Measurements from ENCODE around the gene PRKG2.
"Not testable (repeated sequence)": the region's sequence is repeated elsewhere in the genome, so short reads cannot be mapped to it uniquely, and the experiment has no call there.

Gene PRKG2

DNA sequence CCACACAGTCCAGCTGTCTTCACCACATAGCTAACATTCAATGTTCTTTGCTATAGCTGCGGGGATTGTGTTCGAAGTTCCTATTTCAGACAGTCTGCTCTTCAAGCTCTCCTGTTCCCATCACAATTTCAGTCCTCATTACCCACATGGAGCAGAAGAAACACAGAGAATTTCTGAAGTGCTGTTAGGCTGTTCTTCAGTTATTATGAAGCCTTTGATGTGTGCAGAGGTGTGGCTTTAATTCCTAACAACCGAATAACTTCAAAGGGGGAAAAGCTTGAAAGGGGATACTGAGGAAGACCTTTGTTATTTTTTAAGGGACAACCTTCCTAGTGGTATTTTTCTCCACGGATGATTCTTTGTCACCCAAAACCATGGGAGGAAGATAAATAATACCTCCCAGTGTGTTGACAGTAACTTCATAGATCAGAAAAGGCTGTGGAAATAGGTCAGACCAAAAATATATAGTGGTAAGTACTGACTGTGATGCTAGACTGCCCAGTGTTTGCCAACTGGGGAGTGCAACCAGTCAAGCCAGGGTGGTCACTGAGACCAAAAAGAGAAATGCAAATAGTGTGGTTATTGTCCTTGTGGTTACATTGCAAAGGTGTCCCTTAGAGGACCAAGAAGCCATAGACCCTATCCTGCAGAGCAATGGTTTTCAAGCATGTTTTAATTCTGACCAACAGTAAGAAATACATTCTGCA lies 52.1 kb downstream of the PRKG2 start:
- Mint-ChIP-seq H3K4me1 (ENCODE audit: low read depth) (no peaks in the 10 kb centered on the region), H3K27me3 (no peaks in the 10 kb centered on the region), H3K9me3 (no peaks in the 10 kb centered on the region), H3K36me3 (ENCODE audit: low read depth) (no peaks in the 10 kb centered on the region), H3K4me3 (no peak overlapping the region), H3K27ac (no peak overlapping the region)
- intact Hi-C loops (cut with micrococcal nuclease) = no loop called here

DNA sequence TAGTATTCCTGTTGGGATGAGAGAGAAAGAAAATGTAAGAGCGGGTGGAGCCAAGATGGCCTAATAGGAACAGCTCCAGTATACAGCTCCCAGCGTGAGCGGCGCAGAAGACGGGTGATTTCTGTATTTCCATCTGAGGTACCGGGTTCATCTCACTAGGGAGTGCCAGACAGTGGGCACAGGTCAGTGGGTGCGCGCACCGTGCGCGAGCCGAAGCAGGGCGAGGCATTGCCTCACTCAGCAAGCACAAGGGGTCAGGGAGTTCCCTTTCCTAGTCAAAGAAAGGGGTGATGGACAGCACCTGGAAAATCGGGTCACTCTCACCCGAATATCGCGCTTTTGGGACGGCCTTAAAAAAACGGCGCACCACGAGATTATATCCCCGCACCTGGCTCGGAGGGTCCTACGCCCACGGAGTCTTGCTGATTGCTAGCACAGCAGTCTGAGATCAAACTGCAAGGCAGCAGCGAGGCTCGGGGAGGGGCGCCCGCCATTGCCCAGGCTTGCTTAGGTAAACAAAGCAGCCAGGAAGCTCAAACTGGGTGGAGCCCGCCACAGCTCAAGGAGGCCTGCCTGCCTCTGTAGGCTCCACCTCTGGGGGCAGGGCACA lies 61.2 kb downstream of the PRKG2 start:
- intact Hi-C loops (cut with micrococcal nuclease); H3K27ac Mint-ChIP-seq; H3K36me3 Mint-ChIP-seq (ENCODE audit: low read depth): not testable (repeated sequence)

DNA sequence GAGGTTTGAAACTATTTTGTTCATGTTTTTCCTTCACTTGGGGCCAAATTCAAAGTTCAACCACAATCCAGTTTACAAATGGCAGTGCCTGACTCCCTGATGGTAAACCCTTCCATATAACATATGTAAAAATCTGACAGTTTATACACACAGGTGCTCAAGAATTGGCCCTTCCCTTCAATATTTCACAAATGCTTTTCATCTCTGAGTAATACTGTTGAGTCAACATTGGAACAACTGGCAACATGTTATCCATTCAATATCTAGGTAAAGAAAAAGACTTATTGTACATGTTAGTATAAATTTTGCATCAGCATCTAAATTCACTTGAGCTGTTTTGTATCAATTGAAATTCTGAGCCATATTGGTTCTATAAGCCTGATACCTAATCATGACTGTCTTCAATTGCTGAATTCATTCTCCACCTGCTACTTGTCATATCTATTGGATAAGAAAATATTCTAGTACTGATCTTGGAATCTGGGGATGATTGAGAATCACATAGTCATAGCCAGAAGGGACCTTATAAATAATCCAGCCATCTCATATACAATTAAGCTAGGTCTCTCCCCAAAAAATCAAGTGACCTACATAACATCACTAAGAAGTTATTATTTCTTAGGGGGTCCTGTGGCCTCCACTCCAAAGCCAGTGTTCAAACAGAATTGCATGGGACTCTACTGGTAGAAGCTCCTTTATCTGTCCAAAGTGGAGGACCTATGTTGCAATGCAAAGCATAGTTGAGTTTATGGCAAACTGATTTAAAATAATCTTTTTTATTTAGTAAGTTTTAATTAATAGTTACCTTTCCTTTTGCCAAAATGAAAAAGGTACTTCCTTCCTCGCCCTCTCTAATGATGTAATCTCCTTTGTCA lies 61.9 kb downstream of the PRKG2 start:
- Mint-ChIP-seq H3K9me3 (peaks cover 7% of the 10 kb centered on the region), H3K4me1 (ENCODE audit: low read depth) (no peaks in the 10 kb centered on the region), H3K36me3 (ENCODE audit: low read depth) (no peaks in the 10 kb centered on the region), H3K27me3 (no peaks in the 10 kb centered on the region), H3K4me3 (peak overlapping the region; percentile 77), H3K27ac (no peak overlapping the region)
- intact Hi-C loops (cut with micrococcal nuclease) = no loop called here

More for the DNA sequence above, 61.2 kb downstream of the PRKG2 start:
- not testable (repeated sequence) for H3K27me3 Mint-ChIP-seq; H3K4me1 Mint-ChIP-seq (ENCODE audit: low read depth); H3K9me3 Mint-ChIP-seq
- peak overlapping the region; percentile 77 for H3K4me3 Mint-ChIP-seq

DNA sequence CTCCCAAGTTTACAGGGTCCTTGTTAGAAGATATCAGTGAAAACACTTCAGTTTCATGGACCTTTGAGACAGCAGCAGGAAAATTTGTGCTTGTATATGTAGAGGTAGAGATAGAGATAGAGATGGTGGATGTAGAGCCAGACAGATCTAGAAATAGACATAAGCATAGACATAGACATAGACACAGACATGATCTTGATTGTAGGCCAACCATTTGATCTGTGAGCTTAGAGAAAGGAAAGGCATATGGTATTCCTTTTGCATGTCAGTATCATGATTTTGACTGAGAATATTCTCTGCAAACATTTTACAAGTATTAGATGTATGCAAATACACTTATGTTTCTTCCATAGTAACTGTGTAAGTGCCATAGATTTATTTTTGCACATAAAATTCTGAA lies 65.0 kb downstream of the PRKG2 start:
- intact Hi-C loops (cut with micrococcal nuclease) = no loop called here
- no peaks in the 10 kb centered on the region for H3K36me3 Mint-ChIP-seq (ENCODE audit: low read depth)
- H3K27ac Mint-ChIP-seq = no peak overlapping the region
- no peaks in the 10 kb centered on the region for H3K4me1 Mint-ChIP-seq (ENCODE audit: low read depth)
- no peaks in the 10 kb centered on the region for H3K27me3 Mint-ChIP-seq
- H3K4me3 Mint-ChIP-seq = no peak overlapping the region
- no peaks in the 10 kb centered on the region for H3K9me3 Mint-ChIP-seq

DNA sequence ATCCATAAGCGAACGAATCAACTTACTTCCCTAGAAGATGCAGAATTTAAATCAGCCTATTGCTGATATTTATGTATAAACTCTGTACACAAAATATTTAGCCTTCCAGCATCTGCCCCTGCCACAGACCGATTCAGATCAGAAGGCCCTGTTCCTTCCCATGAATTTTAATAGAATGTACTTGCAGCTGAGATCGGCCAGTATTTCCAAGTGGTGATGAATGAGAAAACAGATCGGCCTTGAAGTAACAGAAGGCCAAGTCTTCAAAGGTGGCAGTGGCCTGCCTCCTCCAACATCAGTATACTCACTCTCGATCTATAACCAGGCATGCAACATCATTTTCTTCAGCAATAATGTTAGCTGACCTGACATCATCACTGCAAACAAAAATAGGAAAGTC lies 66.4 kb downstream of the PRKG2 start:
- Mint-ChIP-seq H3K36me3 (ENCODE audit: low read depth) (no peaks in the 10 kb centered on the region), H3K4me1 (ENCODE audit: low read depth) (no peaks in the 10 kb centered on the region), H3K9me3 (no peaks in the 10 kb centered on the region), H3K27me3 (no peaks in the 10 kb centered on the region), H3K4me3 (no peak overlapping the region), H3K27ac (no peak overlapping the region)
- intact Hi-C loops (cut with micrococcal nuclease) = no loop called here

DNA sequence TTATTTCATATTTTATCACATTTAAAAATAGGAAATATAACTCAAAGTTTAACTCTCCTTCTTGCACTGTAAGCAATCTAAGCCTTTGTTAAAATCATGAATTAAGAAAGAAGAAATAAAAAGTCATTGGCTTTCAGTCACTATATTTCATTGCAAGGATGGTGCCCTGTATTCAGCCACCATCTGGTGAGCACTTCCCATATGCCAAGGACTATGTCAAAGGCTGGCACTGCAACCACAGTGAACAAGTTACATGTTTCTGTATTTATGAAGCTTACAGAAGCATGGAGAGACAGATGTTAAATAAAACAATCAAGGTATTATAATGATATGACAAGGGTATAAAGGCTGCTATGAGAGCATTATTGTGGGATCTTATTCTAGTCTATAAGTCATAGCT lies 68.6 kb downstream of the PRKG2 start:
- no peaks in the 10 kb centered on the region for H3K9me3 Mint-ChIP-seq
- H3K4me1 Mint-ChIP-seq (ENCODE audit: low read depth) = peaks cover 7% of the 10 kb centered on the region
- no peak overlapping the region for H3K4me3 Mint-ChIP-seq
- H3K27ac Mint-ChIP-seq = no peak overlapping the region
- no peaks in the 10 kb centered on the region for H3K36me3 Mint-ChIP-seq (ENCODE audit: low read depth)
- no peaks in the 10 kb centered on the region for H3K27me3 Mint-ChIP-seq
- intact Hi-C loops (cut with micrococcal nuclease) = no loop called here

DNA sequence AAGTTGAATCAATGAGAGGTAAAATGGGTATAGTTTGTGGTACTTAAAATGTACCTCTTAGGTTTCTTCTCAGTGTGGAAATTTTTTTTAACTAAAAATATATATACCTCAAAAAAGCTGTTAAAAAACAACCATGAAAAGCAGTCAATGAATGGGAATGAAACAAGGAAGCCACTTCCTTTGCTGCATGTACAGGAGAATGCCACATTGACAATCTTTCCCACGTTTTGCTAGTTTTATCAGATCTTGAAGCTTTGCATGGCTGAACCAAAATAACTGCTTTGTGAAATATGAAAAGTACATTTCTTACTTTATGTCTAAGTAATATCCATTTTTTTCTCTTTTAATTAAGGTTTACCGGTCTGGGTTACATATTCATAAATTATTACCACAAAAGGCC lies 71.8 kb downstream of the PRKG2 start:
- intact Hi-C loops (cut with micrococcal nuclease) = no loop called here
- Mint-ChIP-seq H3K4me3 (no peak overlapping the region), H3K36me3 (ENCODE audit: low read depth) (no peaks in the 10 kb centered on the region), H3K9me3 (no peaks in the 10 kb centered on the region), H3K27me3 (no peaks in the 10 kb centered on the region), H3K27ac (no peak overlapping the region), H3K4me1 (ENCODE audit: low read depth) (peaks cover 7% of the 10 kb centered on the region)

DNA sequence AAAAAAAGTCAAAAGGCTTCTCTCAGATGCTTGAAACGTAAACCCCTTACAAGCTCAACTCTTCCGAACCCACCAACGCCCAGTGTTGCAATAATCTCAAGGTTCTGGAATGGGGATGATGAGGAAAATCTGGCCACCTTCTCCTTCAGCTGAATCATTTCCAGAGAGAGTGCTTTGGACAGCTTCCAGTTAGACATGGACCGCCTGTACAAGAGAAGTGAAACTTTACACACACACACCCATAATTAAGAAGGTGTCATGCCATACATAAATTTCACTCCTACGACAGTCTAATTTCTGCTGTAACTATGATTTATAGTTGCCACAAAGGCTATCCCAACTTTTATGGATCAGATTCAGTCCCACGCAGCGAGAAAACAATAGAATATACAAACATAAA lies 72.3 kb downstream of the PRKG2 start:
- Mint-ChIP-seq H3K4me1 (ENCODE audit: low read depth) (peaks cover 7% of the 10 kb centered on the region), H3K9me3 (no peaks in the 10 kb centered on the region), H3K4me3 (no peak overlapping the region), H3K27ac (no peak overlapping the region), H3K27me3 (no peaks in the 10 kb centered on the region), H3K36me3 (ENCODE audit: low read depth) (no peaks in the 10 kb centered on the region)
- intact Hi-C loops (cut with micrococcal nuclease) = no loop called here

DNA sequence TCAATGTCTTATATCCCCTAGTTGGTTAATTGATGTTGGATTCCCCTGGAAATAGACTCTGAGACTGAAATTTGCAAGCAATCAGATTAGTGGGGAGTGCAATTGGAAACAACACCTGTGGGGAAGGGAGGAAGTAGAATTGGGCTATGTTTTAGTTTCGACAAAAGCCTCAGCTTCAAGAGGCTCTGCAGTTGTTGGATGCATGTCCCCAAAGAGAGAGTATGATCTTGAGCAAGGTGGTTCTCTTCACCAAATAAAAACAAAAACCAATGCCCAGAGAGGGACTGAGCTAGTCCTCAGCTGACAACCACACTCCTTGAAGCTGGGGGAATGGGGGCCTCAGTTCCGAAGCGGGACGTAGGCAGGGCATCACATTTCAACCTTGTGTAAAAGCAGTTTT lies 77.1 kb downstream of the PRKG2 start:
- Mint-ChIP-seq H3K4me3 (no peak overlapping the region), H3K27ac (no peak overlapping the region), H3K36me3 (ENCODE audit: low read depth) (no peaks in the 10 kb centered on the region), H3K9me3 (no peaks in the 10 kb centered on the region), H3K27me3 (no peaks in the 10 kb centered on the region), H3K4me1 (ENCODE audit: low read depth) (peaks cover 5% of the 10 kb centered on the region)
- intact Hi-C loops (cut with micrococcal nuclease) = no loop called here

DNA sequence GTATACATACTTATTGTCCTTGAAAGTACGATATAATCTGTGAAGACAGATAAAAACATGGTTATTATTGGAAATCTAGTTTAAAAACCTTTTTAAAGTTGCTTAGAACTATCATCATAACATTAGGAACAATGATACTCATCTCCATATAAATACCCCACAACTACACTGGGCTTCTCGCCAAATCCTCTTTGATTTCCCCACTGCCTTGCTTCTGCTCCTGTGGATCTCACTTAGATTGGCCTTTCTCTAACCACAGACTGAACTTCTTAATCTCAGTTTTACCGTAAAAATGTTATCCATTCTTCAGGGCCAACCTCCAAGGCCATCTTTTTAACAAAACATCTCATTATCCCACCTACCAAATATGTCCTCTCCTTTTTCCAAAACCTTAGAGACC lies 77.6 kb downstream of the PRKG2 start:
- Mint-ChIP-seq H3K27me3 (no peaks in the 10 kb centered on the region), H3K4me3 (no peak overlapping the region), H3K36me3 (ENCODE audit: low read depth) (no peaks in the 10 kb centered on the region), H3K4me1 (ENCODE audit: low read depth) (peaks cover under 1% of the 10 kb centered on the region), H3K9me3 (no peaks in the 10 kb centered on the region), H3K27ac (no peak overlapping the region)
- intact Hi-C loops (cut with micrococcal nuclease) = no loop called here

DNA sequence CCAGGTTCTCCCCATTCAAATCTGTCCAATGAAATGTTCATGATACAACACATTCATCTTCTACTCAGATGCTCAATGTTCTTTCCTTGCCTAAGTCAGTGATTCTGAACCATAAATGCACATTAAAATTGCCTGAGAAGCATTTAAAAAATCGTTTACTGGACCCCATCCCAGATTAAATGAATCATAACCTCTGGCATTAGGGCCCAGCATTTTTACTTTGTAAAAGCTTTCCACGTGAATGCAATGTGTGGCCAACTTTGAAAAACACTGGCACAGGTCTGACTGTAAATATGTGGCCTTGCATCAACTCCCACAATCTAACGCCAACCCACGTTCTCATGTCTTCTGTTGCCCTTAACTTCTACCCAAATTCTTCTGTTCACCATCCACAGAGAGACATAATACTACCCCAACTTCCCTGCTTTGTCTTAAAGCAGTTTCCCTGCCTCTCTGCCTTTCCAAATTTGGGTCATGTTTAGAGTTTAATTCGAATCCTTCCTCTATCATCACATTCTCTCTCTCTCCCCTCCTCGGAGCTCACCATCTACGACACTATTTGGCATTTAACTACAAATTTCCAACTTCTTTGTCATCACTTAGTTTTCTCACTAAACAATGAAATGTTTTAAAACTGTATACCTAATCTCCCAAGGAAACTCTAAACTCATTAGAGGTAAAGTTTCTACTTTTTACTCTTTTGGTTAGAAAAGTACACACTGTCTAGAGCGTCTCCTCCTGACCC lies 78.7 kb downstream of the PRKG2 start:
- no peaks in the 10 kb centered on the region for H3K9me3 Mint-ChIP-seq
- H3K27me3 Mint-ChIP-seq = no peaks in the 10 kb centered on the region
- intact Hi-C loops (cut with micrococcal nuclease) = no loop called here
- no peaks in the 10 kb centered on the region for H3K4me1 Mint-ChIP-seq (ENCODE audit: low read depth)
- H3K4me3 Mint-ChIP-seq = no peak overlapping the region
- no peak overlapping the region for H3K27ac Mint-ChIP-seq
- H3K36me3 Mint-ChIP-seq (ENCODE audit: low read depth) = no peaks in the 10 kb centered on the region

DNA sequence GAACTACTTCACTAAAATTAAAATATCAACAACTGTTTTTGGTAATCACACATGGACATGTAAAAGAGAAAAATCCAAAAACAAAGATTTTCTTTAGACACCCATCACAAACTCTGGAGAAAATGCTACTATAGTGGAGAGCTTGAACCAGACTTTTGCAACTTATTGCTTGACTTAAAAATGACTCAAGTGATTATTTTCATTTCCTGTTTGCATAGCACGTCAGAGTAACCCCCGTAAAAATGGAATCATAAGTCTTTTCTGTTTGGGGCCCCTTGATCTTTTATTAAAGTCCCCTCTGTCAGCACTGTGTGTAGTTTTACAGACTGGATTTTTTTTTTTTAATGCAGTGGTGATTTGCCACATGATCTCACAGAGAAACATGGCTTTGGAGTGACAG lies 79.5 kb downstream of the PRKG2 start:
- H3K9me3 Mint-ChIP-seq = no peaks in the 10 kb centered on the region
- H3K4me3 Mint-ChIP-seq = no peak overlapping the region
- H3K4me1 Mint-ChIP-seq (ENCODE audit: low read depth) = no peaks in the 10 kb centered on the region
- no peak overlapping the region for H3K27ac Mint-ChIP-seq
- no peaks in the 10 kb centered on the region for H3K36me3 Mint-ChIP-seq (ENCODE audit: low read depth)
- intact Hi-C loops (cut with micrococcal nuclease) = no loop called here
- no peaks in the 10 kb centered on the region for H3K27me3 Mint-ChIP-seq

DNA sequence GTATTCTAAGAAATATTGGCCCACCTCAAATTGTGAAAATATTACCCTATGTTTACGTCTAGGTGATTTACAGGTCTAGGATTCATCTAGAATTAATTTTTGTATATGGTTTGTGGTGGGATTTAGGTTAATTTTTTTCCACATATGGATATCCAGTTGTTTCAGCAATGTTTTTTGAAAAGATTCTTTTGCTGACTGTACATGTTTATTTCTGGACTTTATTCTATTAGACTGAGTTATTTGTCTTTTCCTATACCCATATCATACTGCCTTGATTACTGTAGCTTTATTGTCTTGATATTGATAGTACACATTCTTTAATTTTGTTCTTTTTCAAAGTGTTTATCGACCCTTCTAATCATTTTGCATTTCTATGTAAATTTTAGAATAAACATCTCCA lies 83.5 kb downstream of the PRKG2 start:
- Mint-ChIP-seq H3K4me1 (ENCODE audit: low read depth) (no peaks in the 10 kb centered on the region), H3K4me3 (no peak overlapping the region), H3K9me3 (no peaks in the 10 kb centered on the region), H3K36me3 (ENCODE audit: low read depth) (no peaks in the 10 kb centered on the region), H3K27me3 (no peaks in the 10 kb centered on the region), H3K27ac (no peak overlapping the region)
- intact Hi-C loops (cut with micrococcal nuclease) = no loop called here

DNA sequence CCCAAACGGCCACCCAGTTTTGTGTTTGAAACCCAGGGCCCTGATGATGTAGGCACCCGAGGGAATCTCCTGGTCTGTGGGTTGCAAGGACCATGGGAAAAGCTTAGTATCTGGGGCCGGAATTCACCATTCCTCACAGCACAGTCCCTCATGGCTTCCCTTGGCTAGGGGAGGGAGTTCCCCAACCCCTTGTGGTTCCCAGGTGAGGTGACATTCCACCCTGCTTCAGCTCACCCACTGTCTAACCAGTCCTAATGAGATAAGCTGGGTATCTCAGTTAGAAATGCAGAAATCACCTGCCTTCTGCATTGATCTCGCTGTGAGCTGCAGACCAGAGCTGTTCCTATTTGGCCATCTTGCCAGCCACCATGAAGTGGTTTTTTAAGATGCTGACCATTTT lies 84.0 kb downstream of the PRKG2 start:
- Mint-ChIP-seq H3K27ac (no peak overlapping the region), H3K4me1 (ENCODE audit: low read depth) (no peaks in the 10 kb centered on the region), H3K36me3 (ENCODE audit: low read depth) (no peaks in the 10 kb centered on the region), H3K27me3 (no peaks in the 10 kb centered on the region), H3K4me3 (no peak overlapping the region), H3K9me3 (no peaks in the 10 kb centered on the region)
- intact Hi-C loops (cut with micrococcal nuclease) = no loop called here

Measured in dendritic cell treated with granulocyte-macrophage colony-stimulating factor and Interleukin-4, amounts not matched to agents 40 ng/mL and 50 ng/mL, for 4 days (primary cell).